Mesenchymal stem cell (in vitro differentiated cells and primary cell): ENCODE data around the gene ZNF644.

Experiments used
- DNase-seq: peaks from one replicate; pipeline ENCODE4 v3.0.0-alpha.2; 2013
- H2AFZ ChIP-seq: one replicate; pipeline ENCODE4 v1.6.1; 2013; ENCODE audit warnings: low read depth, mild to moderate bottlenecking, control low read depth, inconsistent platforms, low read length, moderate library complexity
- H2AK5ac ChIP-seq: 2 replicates; pipeline ENCODE4 v1.6.1; 2013; ENCODE audit warnings: low read length, moderate library complexity, mild to moderate bottlenecking, inconsistent platforms; ENCODE audit not compliant: severe bottlenecking
- H2BK120ac ChIP-seq: one replicate; pipeline ENCODE4 v1.6.1; 2013; ENCODE audit warnings: low read depth, mild to moderate bottlenecking, inconsistent platforms, low read length, moderate library complexity
- H2BK12ac ChIP-seq, 2 experiments: one replicate each; pipeline ENCODE4 v1.6.1; 2013; ENCODE audit warnings: inconsistent platforms in 2 of 2, low read length in 2 of 2, mild to moderate bottlenecking in 2 of 2, moderate library complexity in 2 of 2, control low read depth in 1 of 2
- H2BK15ac ChIP-seq: one replicate; pipeline ENCODE4 v1.6.1; 2013; ENCODE audit warnings: mild to moderate bottlenecking, low read depth, inconsistent platforms; ENCODE audit not compliant: poor library complexity, severe bottlenecking
- H2BK5ac ChIP-seq: 2 replicates; pipeline ENCODE4 v1.6.1; 2013; ENCODE audit warnings: low read depth, mild to moderate bottlenecking, low read length, control low read depth, inconsistent platforms; ENCODE audit not compliant: poor library complexity, severe bottlenecking
- H3K14ac ChIP-seq, 2 experiments: one replicate each; pipeline ENCODE4 v1.6.1; 2013; ENCODE audit warnings: inconsistent platforms in 2 of 2, low read length in 2 of 2, control low read depth in 1 of 2, mild to moderate bottlenecking in 1 of 2, moderate library complexity in 1 of 2
- H3K18ac ChIP-seq, 2 experiments: one replicate each; pipeline ENCODE4 v1.6.1; 2013; ENCODE audit warnings: inconsistent platforms in 2 of 2, low read length in 2 of 2, control low read depth in 1 of 2, low read depth in 1 of 2, mild to moderate bottlenecking in 1 of 2
- H3K23ac ChIP-seq, 2 experiments: one replicate each; pipeline ENCODE4 v1.6.1; 2013; ENCODE audit warnings: inconsistent platforms in 2 of 2, low read length in 2 of 2, mild to moderate bottlenecking in 2 of 2, moderate library complexity in 2 of 2, control low read depth in 1 of 2
- H3K27ac ChIP-seq: 2 replicates; pipeline ENCODE4 v1.5.1; 2013; ENCODE audit warnings: mild to moderate bottlenecking, moderate library complexity, low read length, control low read depth, inconsistent platforms; ENCODE audit not compliant: poor library complexity, severe bottlenecking
- H3K27me3 ChIP-seq, 2 experiments: 2 replicates each; pipeline versions ENCODE4 v1.6.1 to v1.7.0; 2013; ENCODE audit warnings: low read length in 2 of 2, mild to moderate bottlenecking in 2 of 2, moderate library complexity in 2 of 2, control low read depth in 1 of 2, inconsistent platforms in 1 of 2; ENCODE audit not compliant: control insufficient read depth in 1 of 2, insufficient read depth in 1 of 2
- H3K36me3 ChIP-seq, 2 experiments: 2 replicates each; pipeline versions ENCODE4 v1.6.1 to v1.7.0; 2013; ENCODE audit warnings: low read length in 2 of 2, control low read depth in 1 of 2, inconsistent platforms in 1 of 2, low read depth in 1 of 2, mild to moderate bottlenecking in 1 of 2; ENCODE audit not compliant: insufficient read depth in 2 of 2, control insufficient read depth in 1 of 2
- H3K4ac ChIP-seq, 2 experiments: one replicate each; pipeline ENCODE4 v1.6.1; 2013; ENCODE audit warnings: inconsistent platforms in 2 of 2, low read length in 2 of 2, mild to moderate bottlenecking in 2 of 2, moderate library complexity in 2 of 2, control low read depth in 1 of 2, low read depth in 1 of 2
- H3K4me1 ChIP-seq: 2 replicates; pipeline ENCODE4 v1.6.1; 2013; ENCODE audit warnings: low read depth, low read length, control low read depth; ENCODE audit not compliant: control insufficient read depth, insufficient read depth
- H3K4me2 ChIP-seq: 2 replicates; pipeline ENCODE4 v1.6.1; 2013; ENCODE audit warnings: low read length, mild to moderate bottlenecking, inconsistent platforms; ENCODE audit not compliant: poor library complexity, severe bottlenecking
- H3K4me3 ChIP-seq, 2 experiments: 2 replicates each; pipeline versions ENCODE4 v1.5.1 to v1.7.0; 2013; ENCODE audit warnings: low read length in 2 of 2, mild to moderate bottlenecking in 2 of 2, control low read depth in 1 of 2, low read depth in 1 of 2; ENCODE audit not compliant: insufficient read depth in 1 of 2
- H3K79me1 ChIP-seq: replicated peaks from 2 replicates; pipeline ENCODE4 v1.6.1; 2013; ENCODE audit warnings: mild to moderate bottlenecking, control low read depth, low read length, inconsistent platforms; ENCODE audit not compliant: poor library complexity, severe bottlenecking
- H3K9ac ChIP-seq: 2 replicates; pipeline ENCODE4 v1.7.0; 2013; ENCODE audit warnings: mild to moderate bottlenecking, low read length, moderate library complexity
- H3K9me3 ChIP-seq: 2 replicates; pipeline ENCODE4 v1.7.0; 2013; ENCODE audit warnings: mild to moderate bottlenecking, low read length; ENCODE audit not compliant: control insufficient read depth
- H4K8ac ChIP-seq: one replicate; pipeline ENCODE4 v1.6.1; 2013; ENCODE audit warnings: inconsistent platforms, mild to moderate bottlenecking, low read length, moderate library complexity
- H4K91ac ChIP-seq: one replicate; pipeline ENCODE4 v1.6.1; 2013; ENCODE audit warnings: mild to moderate bottlenecking, low read length, inconsistent platforms
- WGBS: methylation state at CpG from one replicate; pipeline ENCODE4 v1.1.7; 2013; ENCODE audit warnings: mixed read lengths; 5-methylcytosine and 5-hydroxymethylcytosine counted together

Gene ZNF644

GRCh38 chr1:90969241-90969640, 52.6 kb downstream of the ZNF644 start:
- DNase-seq, result no peak
- H3K4ac ChIP-seq, result no peak overlapping the region
- no peak overlapping the region for H3K18ac ChIP-seq
- H3K9me3 ChIP-seq, result no peaks in the 10 kb centered on the region
- WGBS, result 90% methylated on average over 3 of the region's 3 CpGs
- H3K4me1 ChIP-seq, result no peaks in the 10 kb centered on the region
- no peak overlapping the region for H3K27ac ChIP-seq
- peaks cover 4 to 20% of the 10 kb centered on the region in 2 experiments for H3K36me3 ChIP-seq
- H3K79me1 ChIP-seq, result peaks cover 11% of the 10 kb centered on the region
- H2BK5ac ChIP-seq, result no peak overlapping the region
- H4K8ac ChIP-seq, result no peak overlapping the region
- H3K4me2 ChIP-seq, result no peak overlapping the region
- H2BK12ac ChIP-seq, result no peak overlapping the region
- no peak overlapping the region for H3K23ac ChIP-seq
- no peak overlapping the region for H3K4me3 ChIP-seq
- no peak overlapping the region for H2BK15ac ChIP-seq
- H2AK5ac ChIP-seq, result no peak overlapping the region
- H2BK120ac ChIP-seq, result no peak overlapping the region
- no peak overlapping the region for H2AFZ ChIP-seq
- H3K27me3 ChIP-seq, result no peaks in the 10 kb centered on the region
- no peak overlapping the region for H3K9ac ChIP-seq
- H4K91ac ChIP-seq, result no peak overlapping the region
- H3K14ac ChIP-seq, result no peak overlapping the region

DNA sequence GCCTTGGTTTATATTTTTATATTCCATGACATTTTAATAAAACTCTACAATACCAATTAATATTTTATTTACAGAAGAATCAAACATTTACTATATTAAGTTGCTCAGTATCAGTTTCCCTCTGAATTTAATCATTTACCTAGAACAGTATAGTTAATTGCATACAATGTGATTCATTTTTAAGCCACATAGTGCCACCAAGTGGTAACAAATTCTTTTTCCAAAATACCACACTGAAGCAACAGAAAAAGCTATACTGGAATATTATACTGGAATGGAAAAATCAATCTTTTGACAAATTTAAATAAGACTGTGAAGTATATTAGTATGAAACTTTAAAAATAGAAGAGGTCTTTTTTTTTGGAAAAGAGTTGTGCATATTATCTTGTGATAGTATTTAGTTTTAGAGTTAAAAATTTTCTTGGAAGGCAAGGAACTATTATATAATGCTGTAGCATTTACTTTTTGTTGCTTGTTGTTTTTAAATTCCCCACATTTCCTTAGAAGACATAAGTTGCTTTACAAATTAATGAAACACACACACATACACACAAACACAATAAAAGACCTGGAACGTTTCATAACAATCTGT, 57.3 kb downstream of the ZNF644 start:
- Histone ChIP-seq H3K27me3 (no peaks in the 10 kb centered on the region), H3K36me3 (peaks cover 0 to 6% of the 10 kb centered on the region in 2 experiments), H3K4me1 (no peaks in the 10 kb centered on the region), H3K9ac (no peak overlapping the region), H2AFZ (no peak overlapping the region), H3K9me3 (no peaks in the 10 kb centered on the region), H4K91ac (no peak overlapping the region), H3K18ac (no peak overlapping the region), H3K79me1 (peaks cover 7% of the 10 kb centered on the region), H4K8ac (no peak overlapping the region), H2BK120ac (no peak overlapping the region), H2BK5ac (no peak overlapping the region), H3K4ac (no peak overlapping the region), H2AK5ac (no peak overlapping the region), H3K4me3 (no peak overlapping the region), H3K23ac (no peak overlapping the region), H3K4me2 (no peak overlapping the region), H2BK15ac (no peak overlapping the region), H3K14ac (no peak overlapping the region), H3K27ac (no peak overlapping the region), H2BK12ac (no peak overlapping the region)
- peak; percentile 32 for DNase-seq
- no CpG with 5 or more reads among the region's 1 CpG for WGBS

DNA sequence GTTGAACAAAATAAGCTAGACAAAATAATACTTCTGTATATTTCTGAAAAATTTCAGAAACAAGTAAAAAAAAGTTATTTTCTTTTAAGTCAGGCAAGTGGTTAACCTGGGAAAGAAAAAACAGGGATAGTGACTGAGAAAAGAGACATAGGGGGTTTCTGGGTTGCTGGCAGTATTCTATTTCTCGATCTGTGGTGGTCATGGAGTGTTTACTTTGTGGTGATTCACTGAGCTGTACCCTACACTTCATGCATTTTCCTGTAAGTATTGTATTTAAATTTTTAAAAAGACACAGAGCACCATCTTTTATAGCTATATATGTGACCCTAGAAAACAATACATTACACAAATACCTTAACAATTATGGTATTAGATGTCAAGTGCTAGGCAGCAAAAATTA, 58.2 kb downstream of the ZNF644 start:
- peak overlapping the region; percentile 16 for H3K4me2 ChIP-seq
- H2AK5ac ChIP-seq, result no peak overlapping the region
- no peak overlapping the region for H3K27ac ChIP-seq
- H3K4ac ChIP-seq, result no peak overlapping the region
- no peak overlapping the region for H3K9ac ChIP-seq
- DNase-seq, result peak; percentile 15
- H3K79me1 ChIP-seq, result peaks cover 7% of the 10 kb centered on the region
- no peak overlapping the region for H2BK12ac ChIP-seq
- no peak overlapping the region for H3K18ac ChIP-seq
- no peak overlapping the region for H2BK15ac ChIP-seq
- H3K4me3 ChIP-seq, result no peak overlapping the region
- no peaks in the 10 kb centered on the region for H3K9me3 ChIP-seq
- H4K91ac ChIP-seq, result no peak overlapping the region
- H2AFZ ChIP-seq, result no peak overlapping the region
- no peak overlapping the region for H4K8ac ChIP-seq
- no peak overlapping the region for H2BK120ac ChIP-seq
- H3K4me1 ChIP-seq, result no peaks in the 10 kb centered on the region
- no peak overlapping the region for H3K14ac ChIP-seq
- no peaks in the 10 kb centered on the region for H3K27me3 ChIP-seq
- peaks cover 0 to 7% of the 10 kb centered on the region in 2 experiments for H3K36me3 ChIP-seq
- H2BK5ac ChIP-seq, result no peak overlapping the region
- no CpG with 5 or more reads among the region's 1 CpG for WGBS
- no peak overlapping the region for H3K23ac ChIP-seq

DNA sequence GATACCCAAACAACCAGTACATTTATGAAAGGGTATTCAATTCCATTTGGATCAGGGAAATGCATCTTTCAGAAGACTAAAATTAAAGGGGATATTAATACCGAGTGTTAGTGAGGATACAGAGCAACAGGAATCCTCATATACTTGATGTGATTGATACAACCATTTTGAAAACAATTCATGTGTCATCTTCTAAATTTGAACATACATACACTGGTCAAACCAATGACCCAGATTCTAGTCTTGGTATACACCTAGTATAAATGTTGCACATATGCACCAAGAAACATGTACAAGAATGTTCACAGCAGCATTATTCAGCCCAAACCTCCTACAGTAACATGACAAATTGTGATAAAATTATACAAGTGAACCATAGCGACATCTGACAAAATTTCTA, 58.6 kb downstream of the ZNF644 start:
- no peak overlapping the region for H2AFZ ChIP-seq
- no peak overlapping the region for H3K27ac ChIP-seq
- no peak overlapping the region for H3K9ac ChIP-seq
- no peak overlapping the region for H2BK15ac ChIP-seq
- no CpG with 5 or more reads among the region's 2 CpGs for WGBS
- H4K91ac ChIP-seq, result no peak overlapping the region
- DNase-seq, result no peak
- no peak overlapping the region for H3K4me3 ChIP-seq
- H3K79me1 ChIP-seq, result peaks cover 7% of the 10 kb centered on the region
- no peak overlapping the region for H4K8ac ChIP-seq
- no peak overlapping the region for H3K23ac ChIP-seq
- no peak overlapping the region for H3K18ac ChIP-seq
- H2BK120ac ChIP-seq, result no peak overlapping the region
- H3K4ac ChIP-seq, result no peak overlapping the region
- H2AK5ac ChIP-seq, result no peak overlapping the region
- H3K9me3 ChIP-seq, result no peaks in the 10 kb centered on the region
- no peak overlapping the region for H2BK12ac ChIP-seq
- peaks cover 0 to 10% of the 10 kb centered on the region in 2 experiments for H3K36me3 ChIP-seq
- no peak overlapping the region for H3K4me2 ChIP-seq
- no peaks in the 10 kb centered on the region for H3K27me3 ChIP-seq
- no peak overlapping the region for H2BK5ac ChIP-seq
- H3K14ac ChIP-seq, result no peak overlapping the region
- H3K4me1 ChIP-seq, result no peaks in the 10 kb centered on the region
